T-helper 1 cell (primary cell): Measurements from ENCODE around the gene MAP3K1.
"Not testable (repeated sequence)": the region's sequence is repeated elsewhere in the genome, so short reads cannot be mapped to it uniquely, and the experiment has no call there.

Experiments used
- DNase-seq, 5 donors: peaks; one replicate each; pipeline ENCODE4 v3.0.0-alpha.2; 2012 to 2020
- total RNA-seq, 4 donors: gene quantifications; one replicate each; lab custom pipeline; 2026; lab: John Stamatoyannopoulos, UW

MAP3K1 gene
- 327 to 414 (median 345) reads per million in 4 donors for total RNA-seq

DNA sequence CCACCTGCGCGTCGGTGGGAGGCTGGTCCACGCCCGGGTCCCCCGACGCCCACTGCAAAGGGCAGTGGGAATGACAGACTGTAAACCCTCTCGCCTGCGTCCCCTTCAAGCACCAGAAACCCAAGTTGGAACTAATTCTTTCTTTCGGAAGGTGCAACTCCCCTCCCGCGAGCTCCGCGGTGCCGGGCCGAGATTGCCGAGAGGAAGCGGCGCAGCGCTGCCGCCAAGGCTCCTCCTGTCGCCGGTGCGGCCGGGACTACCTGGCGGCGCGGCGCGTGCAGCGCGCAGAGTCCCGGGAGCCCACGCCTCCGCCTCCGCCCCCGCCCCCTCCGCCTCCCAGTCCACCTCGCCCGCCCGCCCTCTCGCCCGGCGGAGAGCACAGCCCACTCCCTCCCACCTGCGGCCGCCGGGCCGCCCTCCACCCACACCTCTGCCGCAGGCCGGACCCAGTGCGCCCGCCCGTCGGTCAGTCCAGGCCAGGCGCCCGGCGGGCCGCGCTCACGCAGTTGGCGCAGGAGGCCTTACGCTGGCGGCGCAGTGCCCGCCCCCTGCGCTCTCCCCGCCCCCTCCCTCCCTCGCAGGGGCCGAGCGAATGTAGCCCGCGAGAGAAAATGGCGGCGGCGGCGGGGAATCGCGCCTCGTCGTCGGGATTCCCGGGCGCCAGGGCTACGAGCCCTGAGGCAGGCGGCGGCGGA is at the start of gene MAP3K1:
Gene MAP3K1, plus strand, starts transcription at position 587 of the 695 bp plus-strand sequence. Its CDS starts 25 bp downstream, at position 612.
- DNase-seq: peak; percentile 71 to 86 (median 76)

GRCh38 chr5:56766926-56767325 is 48.4 kb upstream of the MAP3K1 start:
- DNase-seq: no peak

GRCh38 chr5:56769875-56770604 is 45.3 kb upstream of the MAP3K1 start:
- no peak for DNase-seq

DNA sequence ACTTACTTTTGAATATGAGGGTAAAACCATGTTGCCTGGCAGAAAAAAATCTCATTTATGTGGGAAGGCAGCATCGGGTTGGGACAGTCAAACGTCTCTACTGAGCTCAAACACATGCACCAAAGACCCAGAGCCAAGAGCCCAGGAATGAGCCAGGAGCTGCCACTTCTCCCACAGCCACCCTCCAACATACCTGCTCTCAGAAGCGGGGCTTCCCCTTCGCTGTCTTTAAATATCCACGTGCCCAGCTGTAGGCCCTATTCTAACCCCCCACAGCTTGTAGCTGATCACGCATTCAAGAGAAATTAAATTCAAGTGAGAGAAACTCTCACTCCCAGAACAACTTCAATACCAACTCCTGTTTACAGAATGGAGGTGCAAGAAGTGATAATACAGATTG is 42.6 kb upstream of the MAP3K1 start:
- no peak for DNase-seq

GRCh38 chr5:56774957-56775356 is 40.4 kb upstream of the MAP3K1 start:
- DNase-seq: no peak

GRCh38 chr5:56776212-56776846 is 39.0 kb upstream of the MAP3K1 start:
- DNase-seq: not testable (repeated sequence)

- DNase-seq: no peak
Measured at GRCh38 chr5:56783261-56783660, 32.1 kb upstream of the MAP3K1 start.

GRCh38 chr5:56786346-56786745 is 29.0 kb upstream of the MAP3K1 start:
- DNase-seq: no peak

DNA sequence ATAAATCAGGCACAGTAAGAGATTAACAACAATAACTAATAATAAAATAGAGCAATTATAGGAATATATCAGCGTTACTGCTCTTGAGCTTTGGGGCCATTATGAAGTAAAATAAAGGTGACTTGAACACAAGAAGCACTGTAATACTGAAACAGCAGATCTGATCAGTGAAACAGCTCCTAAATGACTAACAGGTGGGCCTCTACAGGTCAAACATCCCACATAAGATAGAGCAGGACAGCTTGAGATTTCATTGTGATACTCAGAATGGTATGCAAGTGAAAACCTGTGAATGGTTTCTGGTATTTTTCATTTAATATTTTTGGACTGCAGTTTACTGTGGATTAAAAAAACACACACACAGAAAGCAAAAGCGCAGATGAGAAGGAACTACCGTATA is 24.0 kb upstream of the MAP3K1 start:
- DNase-seq: peak in 1 of 5 donors; percentile 43

- no peak for DNase-seq
Measured at GRCh38 chr5:56798521-56798920, 16.8 kb upstream of the MAP3K1 start.

GRCh38 chr5:56800186-56800585 is 15.2 kb upstream of the MAP3K1 start:
- no peak for DNase-seq

GRCh38 chr5:56801256-56801655 is 14.1 kb upstream of the MAP3K1 start:
- no peak for DNase-seq

DNA sequence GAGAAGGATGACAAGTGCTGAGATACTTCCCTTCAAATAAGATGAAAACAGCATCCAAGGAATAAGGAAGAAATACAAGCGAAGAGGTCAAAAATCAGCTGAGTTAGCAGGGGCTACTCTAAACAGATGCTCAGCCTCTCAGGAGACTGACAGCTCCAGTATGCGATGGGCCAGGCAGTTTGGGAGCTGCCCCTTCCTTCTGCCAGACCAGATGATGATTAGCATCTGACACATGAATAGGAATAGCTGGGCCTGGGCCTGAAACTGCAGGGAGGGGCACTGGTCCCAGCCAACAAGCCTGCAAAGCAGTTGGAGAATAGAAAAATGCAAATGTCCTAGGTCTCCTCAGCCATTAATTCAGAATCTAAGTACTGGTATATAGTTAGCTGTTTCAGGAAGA is 13.1 kb upstream of the MAP3K1 start:
- no peak for DNase-seq

GRCh38 chr5:56803025-56803424 is 12.3 kb upstream of the MAP3K1 start:
- DNase-seq: no peak

DNA sequence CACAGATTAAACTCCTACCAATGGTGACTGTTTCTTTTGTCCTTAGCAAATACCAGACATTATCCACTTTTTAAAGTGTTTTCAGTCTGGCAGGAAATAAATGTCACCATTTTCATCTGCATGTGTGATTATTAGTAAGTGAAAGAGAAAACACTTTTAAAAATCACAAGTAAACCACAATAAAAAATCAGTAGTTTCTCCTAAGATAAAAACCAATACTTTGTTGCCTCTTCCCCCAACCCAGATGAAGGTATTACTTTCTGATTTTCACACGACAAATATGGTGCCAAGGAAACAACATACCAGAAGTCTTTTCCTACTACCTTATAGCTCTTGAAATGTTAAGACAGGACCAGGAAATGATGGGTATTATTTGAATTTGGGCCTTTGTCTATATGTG is 11.5 kb upstream of the MAP3K1 start:
- DNase-seq: no peak

GRCh38 chr5:56807679-56808078 is 7.7 kb upstream of the MAP3K1 start:
- DNase-seq: no peak

GRCh38 chr5:56808211-56808610 is 7.1 kb upstream of the MAP3K1 start:
- DNase-seq: no peak

DNA sequence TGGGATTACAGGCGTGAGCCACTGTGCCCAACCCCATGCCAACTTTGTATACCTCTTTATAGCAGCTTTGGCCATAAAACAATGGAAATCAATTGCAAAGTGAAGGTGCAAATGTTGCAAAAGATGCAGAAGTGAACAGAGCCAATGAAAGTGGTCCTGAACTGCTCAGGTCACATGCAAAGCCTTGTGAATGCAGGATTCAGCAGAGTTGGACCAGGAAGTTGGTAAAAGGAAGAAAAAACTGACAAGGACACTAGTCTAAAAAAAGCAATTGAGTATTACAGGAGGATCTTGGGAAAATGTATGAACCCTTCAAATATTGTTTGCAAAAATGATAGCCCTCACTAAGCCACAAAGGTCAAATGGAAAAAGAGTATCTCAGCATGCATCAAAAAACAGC is 4.5 kb upstream of the MAP3K1 start:
- no peak for DNase-seq

DNA sequence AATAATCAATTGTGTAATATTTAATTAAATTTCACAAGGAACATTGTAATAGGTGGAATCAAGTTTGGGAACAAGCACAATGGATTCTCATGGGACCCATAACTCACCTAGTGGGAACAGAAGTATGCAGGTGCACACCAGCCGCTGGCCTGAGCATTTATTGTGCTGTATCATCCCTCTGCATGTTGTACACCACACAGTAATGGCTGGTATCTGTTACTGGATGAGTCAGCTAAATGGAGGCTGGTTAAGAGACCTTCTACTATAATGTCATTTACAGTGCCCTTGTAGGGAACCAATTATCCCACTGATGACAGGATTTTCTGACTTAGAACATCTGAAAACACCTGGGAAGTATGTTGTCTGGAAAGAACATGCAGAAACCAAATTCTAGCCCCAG is 3.2 kb upstream of the MAP3K1 start:
- no peak for DNase-seq

DNA sequence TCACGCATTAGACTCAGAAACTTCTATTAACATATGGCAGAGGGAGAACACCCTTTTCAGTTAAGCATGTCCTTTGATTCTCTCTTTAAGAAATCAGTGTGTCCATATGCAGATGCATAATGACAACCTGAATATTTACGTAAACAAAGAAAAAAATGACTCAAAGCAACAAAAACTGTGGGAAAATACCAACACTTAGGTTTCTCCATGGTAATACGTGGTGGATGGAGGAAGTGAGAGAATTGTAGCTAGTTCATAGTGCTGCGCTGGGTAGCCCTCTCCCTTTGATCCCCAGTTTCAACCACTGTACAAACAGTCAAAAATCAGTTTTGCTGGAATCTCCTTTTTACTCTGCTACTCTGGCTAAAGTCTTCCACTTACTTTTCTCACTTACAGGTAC is 2.0 kb upstream of the MAP3K1 start:
- DNase-seq: no peak

DNA sequence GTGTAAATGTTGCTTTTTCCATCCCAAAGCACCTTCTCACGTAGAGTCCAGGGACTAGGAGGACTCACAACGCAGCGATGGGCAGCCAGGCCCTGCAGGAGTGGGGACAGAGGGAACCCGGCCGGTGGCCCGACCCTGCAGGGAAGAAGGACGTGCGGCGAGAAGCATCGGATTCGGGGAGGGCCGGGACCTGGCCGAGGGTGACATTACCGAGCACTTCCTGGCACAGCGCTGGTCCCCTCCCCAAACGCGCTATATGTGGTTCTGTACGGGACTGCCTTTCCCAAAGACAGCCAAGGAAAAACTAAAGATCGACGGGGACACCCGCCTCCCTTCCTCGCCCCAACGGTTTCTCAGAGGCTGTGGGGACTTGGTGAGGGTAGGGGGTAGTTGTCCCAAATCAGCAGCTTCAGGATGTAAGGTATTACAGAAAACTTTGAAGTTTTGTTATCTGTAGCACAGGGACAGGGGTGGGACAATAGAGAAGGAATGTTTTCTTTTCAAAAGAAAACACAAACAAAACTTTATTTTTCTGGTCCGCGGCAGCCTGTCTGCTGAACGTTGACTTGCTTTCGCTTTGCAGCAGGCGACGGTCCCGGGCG is 887 bp upstream of the MAP3K1 start:
- DNase-seq: peak; percentile 19 to 60 (median 32)

GRCh38 chr5:56815658-56816545 is 553 bp downstream of the MAP3K1 start:
- peak; percentile 14 to 56 (median 35) for DNase-seq
